CD4-positive, alpha-beta T cell treated with Interleukin-21 for 1 hour (primary cell): ENCODE measurements around the gene OR1K1.
"Not testable (repeated sequence)": the region's sequence is repeated elsewhere in the genome, so short reads cannot be mapped to it uniquely, and the experiment has no call there.

Source experiments
- DNase-seq: peaks from one replicate; pipeline ENCODE4 v3.0.0-alpha.2; 2020

The OR1K1 gene

GRCh38 chr9:122800066-122801060, at the start of gene OR1K1:
TSS of gene OR1K1 (plus strand) at chr9:122800123. CDS start at chr9:122800123, 0 bp downstream.
- DNase-seq = no peak

GRCh38 chr9:122754825-122755224, 45.1 kb upstream of the OR1K1 start:
- no peak for DNase-seq

GRCh38 chr9:122767817-122768216, 32.1 kb upstream of the OR1K1 start:
- DNase-seq = no peak

GRCh38 chr9:122777052-122777451, 22.9 kb upstream of the OR1K1 start:
- DNase-seq = no peak

GRCh38 chr9:122777935-122778627, 21.8 kb upstream of the OR1K1 start:
- DNase-seq = no peak

- no peak for DNase-seq
These were observed 20.7 kb upstream of the OR1K1 start for GRCh38 chr9:122779181-122779580.

GRCh38 chr9:122780026-122780425, 19.9 kb upstream of the OR1K1 start:
- no peak for DNase-seq

GRCh38 chr9:122781671-122782070, 18.3 kb upstream of the OR1K1 start:
- DNase-seq = no peak

- no peak for DNase-seq
These were observed 14.7 kb upstream of the OR1K1 start for GRCh38 chr9:122785269-122785668.

GRCh38 chr9:122786338-122786737, 13.6 kb upstream of the OR1K1 start:
- no peak for DNase-seq

GRCh38 chr9:122788831-122789230, 11.1 kb upstream of the OR1K1 start, which contains the start of gene OR5C1:
TSS of gene OR5C1 (plus strand) at chr9:122788933. CDS start at chr9:122788933, 0 bp downstream.
- DNase-seq = no peak

GRCh38 chr9:122789256-122790046, 10.5 kb upstream of the OR1K1 start:
- DNase-seq = no peak

GRCh38 chr9:122791872-122792669, 7.9 kb upstream of the OR1K1 start:
- no peak for DNase-seq

GRCh38 chr9:122797316-122798063, 2.4 kb upstream of the OR1K1 start:
- no peak for DNase-seq

GRCh38 chr9:122806661-122807060, 6.7 kb downstream of the OR1K1 start:
- no peak for DNase-seq

- DNase-seq = no peak
These were observed 7.5 kb downstream of the OR1K1 start for GRCh38 chr9:122807271-122807900.

GRCh38 chr9:122808141-122808540, 8.2 kb downstream of the OR1K1 start:
- DNase-seq = no peak

- DNase-seq = not testable (repeated sequence)
These were observed 9.3 kb downstream of the OR1K1 start for GRCh38 chr9:122809261-122809660.

GRCh38 chr9:122810306-122810946, 10.5 kb downstream of the OR1K1 start:
- peak; percentile 79 for DNase-seq

GRCh38 chr9:122812736-122813135, 12.8 kb downstream of the OR1K1 start:
- no peak for DNase-seq
